ENCODE results near the gene RET. TPM values are rescaled to one million over a fixed set of nuclear protein-coding genes. Genes with fewer than 3 reads are reported as not detected.

The RET gene
- total RNA-seq, 1 experiment from 2014 or later, result 81.1 TPM

GRCh38 chr10:43032613-43033012, 44.3 kb upstream of the RET start:
- DNase-seq (ENCODE audit: low read depth, low spot score) (no peak), ATAC-seq (no peak)
- Histone ChIP-seq H3K9me3 (ENCODE audit: control insufficient read depth, insufficient read depth, low read depth, low read length) (peaks cover 10% of the 10 kb centered on the region; the same call in 1 of the 2 replicates), H3K36me3 (ENCODE audit: control insufficient read depth, insufficient read depth, low read length) (no peaks in the 10 kb centered on the region), H3K27ac (ENCODE audit: low read length) (no peak overlapping the region), H3K4me1 (ENCODE audit: control insufficient read depth, insufficient read depth, low read length) (no peaks in the 10 kb centered on the region), H3K4me3 (ENCODE audit: low read depth in 2 of 2, low read length in 2 of 2) (no peak overlapping the region), H3K27me3 (ENCODE audit: control insufficient read depth, insufficient read depth, low read length) (0 out of 2 replicates have a peak, but pooled peaks cover 3% of the 10 kb centered on the region)
- BruUV-seq (replicated peaks), result no TSS peak
- intact Hi-C loops (cut with micrococcal nuclease; ENCODE audit: unreplicated experiment) (no loop called here), in situ Hi-C loops (cut with HindIII; ENCODE audit: low pct_unique_long_range_greater_than_20kb, low sequenced_read_pairs) (no loop called here)
- ChIA-PET CTCF (no interaction called here), POLR2A (interaction anchor here (0.8 kb wide), 1 partner anchor 12 kb away, joined by 3 read pairs; no protein-coding TSS in a partner anchor)
- TF ChIP-seq, protein P1, sequence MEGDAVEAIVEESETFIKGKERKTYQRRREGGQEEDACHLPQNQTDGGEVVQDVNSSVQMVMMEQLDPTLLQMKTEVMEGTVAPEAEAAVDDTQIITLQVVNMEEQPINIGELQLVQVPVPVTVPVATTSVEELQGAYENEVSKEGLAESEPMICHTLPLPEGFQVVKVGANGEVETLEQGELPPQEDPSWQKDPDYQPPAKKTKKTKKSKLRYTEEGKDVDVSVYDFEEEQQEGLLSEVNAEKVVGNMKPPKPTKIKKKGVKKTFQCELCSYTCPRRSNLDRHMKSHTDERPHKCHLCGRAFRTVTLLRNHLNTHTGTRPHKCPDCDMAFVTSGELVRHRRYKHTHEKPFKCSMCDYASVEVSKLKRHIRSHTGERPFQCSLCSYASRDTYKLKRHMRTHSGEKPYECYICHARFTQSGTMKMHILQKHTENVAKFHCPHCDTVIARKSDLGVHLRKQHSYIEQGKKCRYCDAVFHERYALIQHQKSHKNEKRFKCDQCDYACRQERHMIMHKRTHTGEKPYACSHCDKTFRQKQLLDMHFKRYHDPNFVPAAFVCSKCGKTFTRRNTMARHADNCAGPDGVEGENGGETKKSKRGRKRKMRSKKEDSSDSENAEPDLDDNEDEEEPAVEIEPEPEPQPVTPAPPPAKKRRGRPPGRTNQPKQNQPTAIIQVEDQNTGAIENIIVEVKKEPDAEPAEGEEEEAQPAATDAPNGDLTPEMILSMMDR (IDR thresholded peaks at IDR 0.05), result no peak
- TF ChIP-seq TCF7L2 (IDR thresholded peaks at IDR 0.05; ENCODE audit: low read depth, low read length), result no peak
- no peak for TF ChIP-seq SIN3A (IDR thresholded peaks at IDR 0.05; ENCODE audit: borderline replicate concordance, insufficient read depth, low read depth, low read length)
- no peak for TF ChIP-seq REST (IDR thresholded peaks at IDR 0.05; ENCODE audit: insufficient read depth in 1 of 2, low read depth in 2 of 2, low read length in 1 of 2)
- TF ChIP-seq POLR2AphosphoS5 (IDR thresholded peaks at IDR 0.05; ENCODE audit: low read depth, low read length), result no peak

- ChIA-PET POLR2A (no interaction called here), CTCF (no interaction called here)
- Histone ChIP-seq H3K4me3 (ENCODE audit: low read depth in 2 of 2, low read length in 2 of 2) (no peak overlapping the region), H3K9me3 (ENCODE audit: control insufficient read depth, insufficient read depth, low read depth, low read length) (peaks cover 10% of the 10 kb centered on the region; the same call in 1 of the 2 replicates), H3K27me3 (ENCODE audit: control insufficient read depth, insufficient read depth, low read length) (0 out of 2 replicates have a peak, but pooled peaks cover 3% of the 10 kb centered on the region), H3K4me1 (ENCODE audit: control insufficient read depth, insufficient read depth, low read length) (no peaks in the 10 kb centered on the region), H3K36me3 (ENCODE audit: control insufficient read depth, insufficient read depth, low read length) (no peaks in the 10 kb centered on the region), H3K27ac (ENCODE audit: low read length) (no peak overlapping the region)
- in situ Hi-C loops (cut with HindIII; ENCODE audit: low pct_unique_long_range_greater_than_20kb, low sequenced_read_pairs), result no loop called here
- no TSS peak for BruUV-seq (replicated peaks)
- DNase-seq (ENCODE audit: low read depth, low spot score), result no peak
- no peak for TF ChIP-seq REST (IDR thresholded peaks at IDR 0.05; ENCODE audit: insufficient read depth in 1 of 2, low read depth in 2 of 2, low read length in 1 of 2)
- no peak for TF ChIP-seq TCF7L2 (IDR thresholded peaks at IDR 0.05; ENCODE audit: low read depth, low read length)
- TF ChIP-seq, protein P1 (IDR thresholded peaks at IDR 0.05), result no peak
- no peak for TF ChIP-seq POLR2AphosphoS5 (IDR thresholded peaks at IDR 0.05; ENCODE audit: low read depth, low read length)
- TF ChIP-seq SIN3A (IDR thresholded peaks at IDR 0.05; ENCODE audit: borderline replicate concordance, insufficient read depth, low read depth, low read length), result no peak
- intact Hi-C loops (cut with micrococcal nuclease; ENCODE audit: unreplicated experiment), result no loop called here
- ATAC-seq, result no peak
These were observed 41.1 kb upstream of the RET start for GRCh38 chr10:43035800-43036199.

Measured in Panc1 (cell line).